IMR-90 (cell line): Measurements from ENCODE around the gene ANKRD24. TPM values are rescaled to one million over a fixed set of nuclear protein-coding genes. Genes with fewer than 3 reads are reported as not detected.

Experiments
- ATAC-seq: fragments of 200-7000 bp; cut with Tn5 transposase; 2 replicates; pipeline ENCODE4 v1.9.1; 2020; ENCODE audit warnings: low read depth, mild to moderate bottlenecking, moderate library complexity
- BruUV-seq: library from RNA; stranded (reverse); fragments of 400-500 nt; replicated peaks from 2 replicates; lab custom pipeline; 2021; lab: Mats Ljungman, UMichigan
- CTCF ChIA-PET: fragments of 300-600 bp; formaldehyde crosslinking; extraction: SDS; loops from one replicate; lab custom pipeline; 2021; ENCODE audit warnings: antibody characterized with exemption; lab: Yijun Ruan, JAX
- POLR2A ChIA-PET: fragments of 300-600 bp; sonication (Branson Sonifier 250); formaldehyde crosslinking; loops from one replicate; lab custom pipeline; 2022; ENCODE audit warnings: antibody characterized with exemption; ENCODE audit not compliant: unreplicated experiment; lab: Charles Lee
- DNase-seq: peaks from one replicate; pipeline ENCODE4 v3.0.0; 2013
- H2AFZ ChIP-seq: replicated peaks from 2 replicates; pipeline ENCODE3; 2013; ENCODE audit warnings: low read length, mild to moderate bottlenecking; ENCODE audit not compliant: poor library complexity
- H2AK5ac ChIP-seq: 2 replicates; pipeline ENCODE4 v1.6.1; 2013; ENCODE audit warnings: low read depth, low read length, inconsistent platforms
- H2AK9ac ChIP-seq: replicated peaks from 2 replicates; pipeline ENCODE3; 2013; ENCODE audit warnings: mild to moderate bottlenecking, low read depth, low read length, moderate library complexity; ENCODE audit not compliant: poor library complexity
- H2BK120ac ChIP-seq: 2 replicates; pipeline ENCODE4 v1.6.1; 2013; ENCODE audit warnings: low read depth, low read length, inconsistent platforms
- H2BK15ac ChIP-seq: 3 replicates; pipeline ENCODE4 v1.6.1; 2013; ENCODE audit warnings: low read depth, low read length, inconsistent platforms
- H2BK20ac ChIP-seq: 2 replicates; pipeline ENCODE4 v1.6.1; 2013; ENCODE audit warnings: low read depth, mild to moderate bottlenecking, inconsistent platforms, low read length, moderate library complexity
- H2BK5ac ChIP-seq: 2 replicates; pipeline ENCODE4 v1.6.1; 2013; ENCODE audit warnings: mild to moderate bottlenecking, low read depth, low read length, inconsistent platforms; ENCODE audit not compliant: poor library complexity, severe bottlenecking
- H3K14ac ChIP-seq: replicated peaks from 2 replicates; pipeline ENCODE4 v1.6.1; 2013; ENCODE audit warnings: low read depth, low read length, inconsistent platforms
- H3K18ac ChIP-seq: 2 replicates; pipeline ENCODE4 v1.6.1; 2013; ENCODE audit warnings: low read depth, low read length, control low read depth
- H3K23ac ChIP-seq: 2 replicates; pipeline ENCODE4 v1.6.1; 2013; ENCODE audit warnings: low read depth, low read length, inconsistent platforms
- H3K27ac ChIP-seq: 2 replicates; pipeline ENCODE4 v1.5.1; 2013; ENCODE audit warnings: mild to moderate bottlenecking, control low read depth, low read length; ENCODE audit not compliant: insufficient read depth
- H3K27me3 ChIP-seq: 2 replicates; pipeline ENCODE4 v1.6.1; 2013; ENCODE audit warnings: low read length; ENCODE audit not compliant: control insufficient read depth, insufficient read depth
- H3K36me3 ChIP-seq: 2 replicates; pipeline ENCODE4 v1.6.1; 2013; ENCODE audit warnings: low read length, mixed read lengths; ENCODE audit not compliant: control insufficient read depth, insufficient read depth
- H3K4ac ChIP-seq: 2 replicates; pipeline ENCODE4 v1.6.1; 2013; ENCODE audit warnings: low read depth, low read length, inconsistent platforms
- H3K4me1 ChIP-seq: 2 replicates; pipeline ENCODE4 v1.6.1; 2013; ENCODE audit warnings: low read length, mixed read lengths; ENCODE audit not compliant: control insufficient read depth, insufficient read depth
- H3K4me2 ChIP-seq: 2 replicates; pipeline ENCODE4 v1.6.1; 2013; ENCODE audit warnings: low read depth, mild to moderate bottlenecking, control low read depth, low read length, moderate library complexity
- H3K4me3 ChIP-seq: 2 replicates; pipeline ENCODE4 v1.5.1; 2013; ENCODE audit warnings: low read depth, mild to moderate bottlenecking, control low read depth, low read length, moderate library complexity; ENCODE audit not compliant: insufficient read depth
- H3K56ac ChIP-seq: 2 replicates; pipeline ENCODE4 v1.6.1; 2013; ENCODE audit warnings: low read length, inconsistent platforms; ENCODE audit not compliant: insufficient read depth; ENCODE audit errors: extremely low read depth
- H3K79me1 ChIP-seq, 2 experiments: 2 replicates each; pipeline ENCODE4 v1.6.1; 2013; ENCODE audit warnings: low read length in 2 of 2, inconsistent platforms in 1 of 2, low read depth in 1 of 2
- H3K9ac ChIP-seq: 2 replicates; pipeline ENCODE4 v1.6.1; 2013; ENCODE audit warnings: low read depth, low read length, control low read depth
- H3K9me1 ChIP-seq: 2 replicates; pipeline ENCODE4 v1.6.1; 2013; ENCODE audit warnings: low read length, inconsistent platforms; ENCODE audit not compliant: insufficient read depth
- H3K9me3 ChIP-seq: 2 replicates; pipeline ENCODE4 v1.6.1; 2013; ENCODE audit warnings: low read length; ENCODE audit not compliant: control insufficient read depth, insufficient read depth
- H4K20me1 ChIP-seq: 2 replicates; pipeline ENCODE4 v1.6.1; 2013; ENCODE audit warnings: low read length, inconsistent platforms; ENCODE audit not compliant: insufficient read depth
- H4K5ac ChIP-seq: 2 replicates; pipeline ENCODE4 v1.6.1; 2013; ENCODE audit warnings: mild to moderate bottlenecking, low read depth, low read length, control low read depth
- H4K8ac ChIP-seq, 2 experiments: 2 replicates each; pipeline ENCODE4 v1.6.1; 2013; ENCODE audit warnings: low read depth in 2 of 2, low read length in 2 of 2, control low read depth in 1 of 2, inconsistent platforms in 1 of 2
- H4K91ac ChIP-seq: 2 replicates; pipeline ENCODE4 v1.6.1; 2013; ENCODE audit warnings: low read depth, low read length, inconsistent platforms; ENCODE audit not compliant: insufficient read depth
- BHLHE40 ChIP-seq: fragments of 150-350 bp; IDR thresholded peaks from 2 replicates; pipeline ENCODE4 v1.6.1; 2016; ENCODE audit warnings: mild to moderate bottlenecking, low read depth, low read length
- CEBPB ChIP-seq: IDR thresholded peaks from 2 replicates; pipeline ENCODE4 v1.6.1; 2012; ENCODE audit warnings: low read depth, low read length, improper control_type of control experiment
- CHD1 ChIP-seq: IDR thresholded peaks from 2 replicates; pipeline ENCODE4 v1.6.1; 2012; ENCODE audit warnings: low read depth, low read length, improper control_type of control experiment
- CTCF ChIP-seq: conservative IDR thresholded peaks from 2 replicates; pipeline ENCODE4 v1.5.1; 2012; ENCODE audit warnings: mild to moderate bottlenecking, low read depth, low read length, improper control_type of control experiment
- ELK1 ChIP-seq: fragments of 150-350 bp; IDR thresholded peaks from 2 replicates; pipeline ENCODE4 v1.6.1; 2016; ENCODE audit warnings: low read depth, mild to moderate bottlenecking, low read length, moderate library complexity, borderline replicate concordance
- FOS ChIP-seq: fragments of 150-350 bp; IDR thresholded peaks from 2 replicates; pipeline ENCODE4 v1.6.1; 2016; ENCODE audit warnings: low read depth, low read length
- MAFK ChIP-seq: IDR thresholded peaks from 2 replicates; pipeline ENCODE4 v1.6.1; 2012; ENCODE audit warnings: low read depth, low read length, improper control_type of control experiment
- MAZ ChIP-seq: IDR thresholded peaks from 2 replicates; pipeline ENCODE4 v1.6.1; 2012; ENCODE audit warnings: low read depth, mild to moderate bottlenecking, low read length, improper control_type of control experiment, moderate library complexity, borderline replicate concordance
- MXI1 ChIP-seq: IDR thresholded peaks from 2 replicates; pipeline ENCODE4 v1.6.1; 2012; ENCODE audit warnings: low read depth, mild to moderate bottlenecking, low read length, moderate library complexity, borderline replicate concordance
- NFE2L2 ChIP-seq: fragments of 150-350 bp; IDR thresholded peaks from 2 replicates; pipeline ENCODE4 v1.6.1; 2016; ENCODE audit warnings: low read depth, mild to moderate bottlenecking, low read length
- POLR2A ChIP-seq: IDR thresholded peaks from 2 replicates; pipeline ENCODE4 v1.6.1; 2012; ENCODE audit warnings: mild to moderate bottlenecking, low read depth, low read length
- RAD21 ChIP-seq: IDR thresholded peaks from 2 replicates; pipeline ENCODE4 v1.6.1; 2012; ENCODE audit warnings: low read length, improper control_type of control experiment
- RCOR1 ChIP-seq: IDR thresholded peaks from 2 replicates; pipeline ENCODE4 v1.6.1; 2012; ENCODE audit warnings: mild to moderate bottlenecking, low read length, improper control_type of control experiment; ENCODE audit not compliant: insufficient replicate concordance
- SMC3 ChIP-seq: fragments of 150-350 bp; IDR thresholded peaks from 2 replicates; pipeline ENCODE4 v1.6.1; 2016; ENCODE audit warnings: low read depth, mild to moderate bottlenecking, antibody characterized with exemption, low read length, moderate library complexity
- WGBS, 2 experiments: methylation state at CpG; one replicate each; pipeline versions ENCODE4 v1.1.5 to v1.1.7; 2013; ENCODE audit warnings: missing lambda C conversion rate in 2 of 2; ENCODE audit not compliant: insufficient read length in 1 of 2; ENCODE audit errors: extremely low coverage in 2 of 2; 5-methylcytosine and 5-hydroxymethylcytosine counted together
- dilution Hi-C: fragments of 300-500 bp; cut with HindIII; formaldehyde crosslinking; loops from one replicate; pipeline ENCODE4 v1.14.3; 2018; ENCODE audit warnings: low sequenced_read_pairs; ENCODE audit not compliant: unreplicated experiment
- in situ Hi-C: fragments of 300-500 bp; cut with MboI; formaldehyde crosslinking; loops from 3 replicates; pipeline ENCODE4 v1.14.3; 2019; ENCODE audit warnings: low sequenced_read_pairs, inconsistent platforms, mixed read lengths
- intact Hi-C: fragments of 100-400 bp; cut with micrococcal nuclease; formaldehyde crosslinking; loops from 2 replicates; pipeline ENCODE4 v1.10.0; 2022
- polyA plus RNA-seq, 3 experiments: library from polyadenylated mRNA; depleted of rRNA; stranded (reverse); fragments of >200 nt; gene quantifications; 2 replicates each; pipeline ENCODE4 v1.2.3, GENCODE V29; 2012; ENCODE audit warnings: low replicate concordance in 1 of 3
- total RNA-seq: library from RNA; depleted of rRNA; stranded (reverse); fragments of >200 nt; gene quantifications from 2 replicates; pipeline ENCODE4 v1.2.3, GENCODE V29; 2012

Gene ANKRD24
- total and polyA plus RNA-seq, 2 of the 4 experiments (the other 2 are of a cell fraction) = 0.18 to 0.21 TPM

GRCh38 chr19:4171676-4172075 is 10.8 kb upstream of the ANKRD24 start:
- no peak overlapping the region for H3K14ac ChIP-seq
- no peak overlapping the region for H3K4me3 ChIP-seq
- H2BK20ac ChIP-seq = no peak overlapping the region
- no peak overlapping the region for H3K18ac ChIP-seq
- H3K9me3 ChIP-seq = no peaks in the 10 kb centered on the region
- H4K91ac ChIP-seq = no peak overlapping the region
- H3K4me1 ChIP-seq = no peaks in the 10 kb centered on the region
- H2BK5ac ChIP-seq = no peak overlapping the region
- H4K5ac ChIP-seq = no peak overlapping the region
- intact Hi-C loops (no loop called here), dilution Hi-C loops (no loop called here), in situ Hi-C loops (no loop called here)
- H4K8ac ChIP-seq = no peak overlapping the region
- DNase-seq = no peak
- H2BK15ac ChIP-seq = no peak overlapping the region
- H3K36me3 ChIP-seq = peaks cover 9% of the 10 kb centered on the region; the same call in 1 of the 2 replicates
- no peak overlapping the region for H3K27ac ChIP-seq
- H3K79me1 ChIP-seq = no peaks in the 10 kb centered on the region
- no peak for TF ChIP-seq RAD21
- no peak for TF ChIP-seq BHLHE40
- no peak for TF ChIP-seq SMC3
- TF ChIP-seq RCOR1 = no peak
- TF ChIP-seq MAZ = no peak
- no peak for TF ChIP-seq POLR2A
- TF ChIP-seq CTCF = no peak
- TF ChIP-seq NFE2L2 = no peak
- TF ChIP-seq MXI1 = no peak
- TF ChIP-seq ELK1 = no peak
- TF ChIP-seq CHD1 = no peak
- no peak for TF ChIP-seq FOS
- TF ChIP-seq CEBPB = no peak
- no peak for TF ChIP-seq MAFK
- BruUV-seq = no TSS peak
- no peak overlapping the region for H3K9ac ChIP-seq
- no peaks in the 10 kb centered on the region for H3K9me1 ChIP-seq
- ChIA-PET POLR2A (no interaction called here), CTCF (no interaction called here)
- H2AK9ac ChIP-seq = no peak overlapping the region
- no peak overlapping the region for H3K4ac ChIP-seq
- peaks cover 12% of the 10 kb centered on the region for H4K20me1 ChIP-seq
- WGBS, 2 experiments = 41% methylated on average over 16 of the region's 22 CpGs; no CpG with 5 or more reads in 1 of the 2 experiments
- H2AK5ac ChIP-seq = no peak overlapping the region
- no peak overlapping the region for H3K56ac ChIP-seq
- H2BK120ac ChIP-seq = no peak overlapping the region
- H3K23ac ChIP-seq = no peak overlapping the region
- H2AFZ ChIP-seq = no peak overlapping the region
- ATAC-seq = no peak
- peaks cover 5% of the 10 kb centered on the region; the same call in 1 of the 2 replicates for H3K27me3 ChIP-seq
- no peak overlapping the region for H3K4me2 ChIP-seq
